Endothelial cell of coronary artery (primary cell): ENCODE measurements around the gene ABCD4. TPM values are rescaled to one million over a fixed set of nuclear protein-coding genes. Genes with fewer than 3 reads are reported as not detected.

Experiments
- total RNA-seq: library from RNA; depleted of rRNA; stranded (reverse); fragments of >200 nt; gene quantifications from 2 replicates; pipeline ENCODE4 v1.2.3, GENCODE V29; 2014

The ABCD4 gene
- 32.5 and 34.4 TPM in 2 replicates for total RNA-seq

GRCh38 chr14:74302634-74303569, at the start of gene ABCD4:
Gene ABCD4 (minus strand): TSS chr14:74302934. CDS start chr14:74302912, 22 bp downstream.

GRCh38 chr14:74348241-74348734, 45.6 kb upstream of the ABCD4 start, which contains the start of gene VRTN:
Gene VRTN (plus strand): TSS chr14:74348471. CDS start chr14:74356784, 8,313 bp downstream.

GRCh38 chr14:74238974-74239847, 63.5 kb downstream of the ABCD4 start, which contains the start of gene VSX2:
Gene VSX2 (plus strand): TSS chr14:74239449. CDS start chr14:74239562, 113 bp downstream.

Other genes starting within 250 kb of the ABCD4 start
- gene ALDH6A1, start 218.5 kb downstream of the ABCD4 start, total RNA-seq = 14.9 and 15.3 TPM in 2 replicates
- gene LIN52, start 218.0 kb downstream of the ABCD4 start, total RNA-seq = 6.4 and 9.3 TPM in 2 replicates
- not detected in 2 replicates for gene VSX2, start 63.5 kb downstream of the ABCD4 start, total RNA-seq
- not detected in 2 replicates for gene VRTN, start 45.5 kb upstream of the ABCD4 start, total RNA-seq
- not detected in 2 replicates for gene SYNDIG1L, start 123.3 kb upstream of the ABCD4 start, total RNA-seq
- gene NPC2, start 190.4 kb upstream of the ABCD4 start, total RNA-seq = 161 and 208 TPM in 2 replicates
- gene ISCA2, start 190.8 kb upstream of the ABCD4 start, total RNA-seq = 6.5 and 9.5 TPM in 2 replicates